Measurements from ENCODE around the gene KRTAP16-1.
"Not testable (repeated sequence)": the region's sequence is repeated elsewhere in the genome, so short reads cannot be mapped to it uniquely, and the experiment has no call there.

The KRTAP16-1 gene, protein sequence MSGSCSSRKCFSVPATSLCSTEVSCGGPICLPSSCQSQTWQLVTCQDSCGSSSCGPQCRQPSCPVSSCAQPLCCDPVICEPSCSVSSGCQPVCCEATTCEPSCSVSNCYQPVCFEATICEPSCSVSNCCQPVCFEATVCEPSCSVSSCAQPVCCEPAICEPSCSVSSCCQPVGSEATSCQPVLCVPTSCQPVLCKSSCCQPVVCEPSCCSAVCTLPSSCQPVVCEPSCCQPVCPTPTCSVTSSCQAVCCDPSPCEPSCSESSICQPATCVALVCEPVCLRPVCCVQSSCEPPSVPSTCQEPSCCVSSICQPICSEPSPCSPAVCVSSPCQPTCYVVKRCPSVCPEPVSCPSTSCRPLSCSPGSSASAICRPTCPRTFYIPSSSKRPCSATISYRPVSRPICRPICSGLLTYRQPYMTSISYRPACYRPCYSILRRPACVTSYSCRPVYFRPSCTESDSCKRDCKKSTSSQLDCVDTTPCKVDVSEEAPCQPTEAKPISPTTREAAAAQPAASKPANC

DNA sequence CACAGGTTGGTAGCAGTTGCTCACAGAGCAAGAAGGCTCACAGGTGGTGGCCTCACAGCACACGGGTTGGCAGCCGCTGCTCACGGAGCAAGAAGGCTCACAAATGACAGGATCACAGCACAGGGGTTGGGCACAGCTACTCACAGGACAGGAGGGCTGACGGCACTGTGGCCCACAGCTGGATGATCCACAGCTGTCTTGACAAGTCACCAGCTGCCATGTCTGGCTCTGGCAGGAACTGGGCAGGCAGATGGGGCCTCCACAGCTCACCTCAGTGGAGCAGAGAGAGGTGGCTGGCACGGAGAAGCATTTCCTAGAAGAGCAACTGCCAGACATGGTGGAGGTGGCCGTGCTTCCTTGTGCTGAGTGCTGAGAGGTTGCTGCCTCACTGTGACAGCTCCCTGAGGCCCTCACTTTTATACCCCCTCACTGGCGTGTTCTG is at the start of gene KRTAP16-1:
Gene KRTAP16-1, minus strand, starts transcription at position 392 of the 442 bp plus-strand sequence. Its CDS starts 56 bp downstream, at position 336.
- no peak for DNase-seq (ENCODE audit: low spot score)

DNA sequence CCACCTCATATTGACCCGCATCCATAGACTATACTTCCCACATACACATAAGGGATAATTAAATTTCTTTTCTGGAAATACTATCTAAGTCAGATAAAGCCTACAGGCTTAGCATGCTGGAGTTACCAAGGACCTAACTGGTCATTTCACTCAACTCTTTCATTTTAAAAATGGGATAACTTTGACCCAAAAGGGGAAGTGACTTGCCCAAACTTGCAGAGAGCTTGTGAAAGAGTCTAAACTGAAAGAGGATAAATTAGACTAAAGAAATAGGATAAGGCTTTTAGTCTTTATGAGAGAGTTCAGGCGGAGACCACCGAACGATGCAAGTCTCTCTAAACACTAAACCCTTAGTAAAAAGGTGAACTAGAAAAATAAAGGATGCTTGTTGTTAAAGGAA is 45.4 kb upstream of the KRTAP16-1 start:
- no peak for DNase-seq (ENCODE audit: low spot score)

DNA sequence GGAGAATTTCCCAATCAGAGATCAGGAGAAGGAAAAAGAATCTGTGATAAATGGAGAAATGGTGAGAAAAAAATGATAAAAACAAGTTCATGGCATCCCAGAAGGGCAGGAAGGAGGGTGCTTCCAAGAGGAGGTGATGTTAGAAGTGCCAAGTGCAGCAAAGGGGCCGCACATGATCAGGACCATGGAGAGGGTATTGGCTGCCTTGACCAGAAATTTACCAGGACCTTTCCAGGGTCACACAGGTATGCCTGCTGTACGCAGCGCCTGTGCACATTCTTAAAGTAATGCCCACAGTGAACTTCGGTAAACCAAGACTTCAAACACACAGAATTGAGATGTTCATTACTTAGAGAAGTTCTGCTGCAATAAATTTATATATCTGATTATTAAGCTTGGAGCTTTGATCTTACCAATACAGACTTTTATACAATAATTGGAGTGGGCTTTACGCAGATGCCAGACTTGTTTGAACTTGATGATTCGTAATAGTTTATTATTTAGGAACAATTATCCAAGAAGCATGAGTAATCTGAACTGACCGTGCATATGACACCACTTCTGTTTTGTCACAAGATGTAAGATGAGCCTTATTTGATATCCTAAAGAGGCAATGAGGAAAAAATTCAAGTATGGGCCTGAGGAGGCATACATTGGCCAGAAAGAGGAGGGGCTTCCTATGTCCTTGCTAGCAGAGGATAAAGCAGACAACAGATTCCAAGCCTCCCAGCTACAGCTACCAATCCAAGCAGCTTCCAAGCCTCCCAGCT is 43.7 kb upstream of the KRTAP16-1 start:
- no peak for DNase-seq (ENCODE audit: low spot score)

DNA sequence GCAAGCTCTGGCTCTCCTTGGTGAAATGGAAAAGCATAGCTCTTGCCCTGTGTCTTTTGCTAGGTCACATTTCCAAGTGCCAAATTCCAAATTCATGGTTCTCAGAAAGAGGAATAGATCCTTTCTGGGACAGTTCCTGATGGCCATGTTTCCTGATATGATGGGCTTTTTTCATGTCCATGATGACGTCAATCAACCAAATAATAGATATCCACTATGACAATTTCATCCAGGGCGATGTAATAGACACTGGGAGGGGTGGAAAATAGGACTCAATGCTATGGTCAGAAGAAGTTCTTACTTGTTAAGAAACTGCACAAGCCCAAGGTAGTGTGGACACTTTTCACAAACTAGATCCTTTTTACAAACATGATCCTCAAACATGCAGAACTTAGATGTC is 42.1 kb upstream of the KRTAP16-1 start:
- no peak for DNase-seq (ENCODE audit: low spot score)

DNA sequence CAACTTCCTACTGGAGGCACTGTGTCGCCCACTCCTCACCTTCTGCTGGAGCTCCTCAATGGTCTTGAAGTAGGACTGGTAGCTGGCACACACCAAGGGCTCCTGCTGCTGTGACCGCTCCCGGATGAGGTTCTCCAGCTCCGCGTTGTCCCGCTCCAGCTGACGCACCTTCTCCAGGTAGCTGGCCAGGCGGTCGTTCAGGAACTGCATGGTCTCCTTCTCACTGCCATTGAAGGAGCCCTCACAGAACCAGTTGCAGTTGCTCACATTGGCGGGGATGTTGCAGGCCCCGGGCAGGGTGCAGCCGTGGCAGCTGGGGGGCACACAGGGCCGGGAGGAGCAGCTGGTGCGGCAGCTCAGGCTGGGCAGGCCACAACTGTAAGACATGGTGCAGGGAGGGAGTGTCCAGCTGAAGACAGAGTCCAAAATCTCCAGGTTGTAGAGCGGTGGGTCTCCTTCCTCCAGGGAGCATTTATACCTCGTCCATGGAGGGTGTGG is 41.3 kb upstream of the KRTAP16-1 start, which contains the start of gene KRT33A:
Gene KRT33A, minus strand, starts transcription at position 448 of the 498 bp plus-strand sequence. Its CDS starts 61 bp downstream, at position 387.
- not testable (repeated sequence) for DNase-seq (ENCODE audit: low spot score)

DNA sequence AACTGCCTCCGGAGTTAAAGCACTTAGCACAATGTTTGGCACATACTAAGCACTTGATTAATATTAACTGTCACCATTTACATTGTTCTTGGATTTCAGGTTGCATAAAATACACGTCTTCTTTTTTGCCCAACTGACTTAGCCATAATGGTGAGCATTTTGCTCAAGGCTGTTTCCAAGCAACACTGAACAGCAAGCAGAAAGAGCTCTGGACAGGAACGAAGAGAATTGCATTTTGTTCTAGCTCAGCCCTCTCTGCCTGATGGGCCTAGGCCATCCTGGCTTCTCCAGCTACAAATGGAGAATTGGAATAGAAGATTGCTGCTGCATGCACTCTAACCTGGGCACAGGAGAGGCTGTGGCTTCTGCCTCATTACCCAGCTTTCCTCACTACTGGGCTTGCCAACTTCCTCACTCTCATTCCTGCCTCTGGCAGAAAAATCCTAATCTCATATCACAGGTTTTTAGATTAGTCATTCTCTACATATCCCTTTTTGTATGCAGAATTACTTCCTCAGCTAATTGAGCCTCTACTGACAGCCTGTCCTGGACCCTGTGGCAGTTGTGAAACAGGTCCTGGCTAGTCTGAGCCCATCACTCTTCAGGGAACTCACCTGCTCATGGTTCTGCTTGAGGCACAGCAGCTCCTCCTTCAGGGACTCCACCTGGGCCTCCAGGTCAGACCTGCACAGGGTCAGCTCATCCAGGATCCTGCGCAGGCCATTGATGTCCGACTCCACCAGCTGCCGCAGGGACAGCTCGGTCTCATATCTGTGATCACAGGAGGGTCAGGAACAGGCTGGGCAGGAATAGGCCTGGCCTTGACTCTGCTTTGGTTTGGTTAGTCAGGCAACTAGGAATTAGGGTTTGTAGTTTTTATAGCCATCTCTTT is 39.0 kb upstream of the KRTAP16-1 start:
- DNase-seq (ENCODE audit: low spot score): no peak

DNA sequence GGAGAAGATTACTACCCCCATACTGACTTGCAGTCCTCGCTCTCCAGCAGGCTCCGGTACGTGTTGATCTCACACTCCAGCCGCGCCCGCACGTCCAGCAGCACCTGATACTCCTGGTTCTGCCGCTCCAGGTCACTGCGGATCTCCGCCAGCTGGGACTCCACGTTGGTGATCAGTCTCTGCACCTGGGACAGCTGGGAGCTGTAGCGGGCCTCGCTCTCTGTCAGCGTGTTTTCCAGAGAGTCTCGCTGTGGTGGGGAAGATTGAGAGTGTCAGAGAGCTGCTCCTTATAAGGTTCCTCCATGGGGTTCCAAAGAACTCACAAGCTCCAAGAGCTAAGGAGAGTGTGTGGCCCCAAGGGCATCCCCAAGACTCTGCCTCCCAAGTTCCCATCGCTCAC is 37.3 kb upstream of the KRTAP16-1 start:
- not testable (repeated sequence) for DNase-seq (ENCODE audit: low spot score)

DNA sequence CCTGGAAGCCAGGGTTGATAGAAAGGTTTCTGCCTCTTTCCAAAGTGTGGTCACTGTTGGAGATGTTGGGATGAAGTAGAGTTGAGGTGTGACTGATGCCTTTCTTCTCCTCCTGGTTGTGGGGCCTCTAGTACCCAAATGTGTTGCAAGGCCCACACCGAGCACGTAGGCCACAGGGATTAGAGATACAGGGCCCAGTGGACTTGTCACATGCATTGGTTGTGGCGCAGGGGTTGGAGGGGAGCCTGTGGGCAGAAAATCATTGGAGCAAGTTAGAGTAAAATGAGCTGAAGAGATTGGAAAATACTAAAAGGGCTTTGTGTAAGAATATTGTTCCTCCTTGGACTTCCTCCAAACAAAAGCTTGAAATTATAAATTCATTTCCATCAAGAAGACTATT is 36.9 kb upstream of the KRTAP16-1 start:
- no peak for DNase-seq (ENCODE audit: low spot score)

DNA sequence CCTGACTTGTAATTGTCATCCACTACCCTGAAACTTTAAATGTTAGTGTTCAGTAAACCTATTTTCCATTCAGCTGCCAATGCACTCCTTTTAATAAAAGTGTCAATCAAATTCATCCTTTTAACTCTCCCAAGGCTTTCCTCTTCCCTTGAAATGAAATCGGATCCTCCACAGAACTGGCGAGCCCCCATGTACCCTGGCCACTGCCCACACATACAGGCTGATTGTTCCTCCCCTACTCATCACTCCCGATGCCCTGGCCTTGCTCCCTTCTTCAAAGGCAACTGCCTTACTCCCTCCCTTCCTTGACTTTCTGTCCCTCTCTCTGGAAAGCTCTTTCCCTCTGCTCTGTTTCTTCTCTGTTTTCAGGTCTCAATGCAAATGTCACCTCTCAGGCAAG is 33.9 kb upstream of the KRTAP16-1 start:
- DNase-seq (ENCODE audit: low spot score): no peak

DNA sequence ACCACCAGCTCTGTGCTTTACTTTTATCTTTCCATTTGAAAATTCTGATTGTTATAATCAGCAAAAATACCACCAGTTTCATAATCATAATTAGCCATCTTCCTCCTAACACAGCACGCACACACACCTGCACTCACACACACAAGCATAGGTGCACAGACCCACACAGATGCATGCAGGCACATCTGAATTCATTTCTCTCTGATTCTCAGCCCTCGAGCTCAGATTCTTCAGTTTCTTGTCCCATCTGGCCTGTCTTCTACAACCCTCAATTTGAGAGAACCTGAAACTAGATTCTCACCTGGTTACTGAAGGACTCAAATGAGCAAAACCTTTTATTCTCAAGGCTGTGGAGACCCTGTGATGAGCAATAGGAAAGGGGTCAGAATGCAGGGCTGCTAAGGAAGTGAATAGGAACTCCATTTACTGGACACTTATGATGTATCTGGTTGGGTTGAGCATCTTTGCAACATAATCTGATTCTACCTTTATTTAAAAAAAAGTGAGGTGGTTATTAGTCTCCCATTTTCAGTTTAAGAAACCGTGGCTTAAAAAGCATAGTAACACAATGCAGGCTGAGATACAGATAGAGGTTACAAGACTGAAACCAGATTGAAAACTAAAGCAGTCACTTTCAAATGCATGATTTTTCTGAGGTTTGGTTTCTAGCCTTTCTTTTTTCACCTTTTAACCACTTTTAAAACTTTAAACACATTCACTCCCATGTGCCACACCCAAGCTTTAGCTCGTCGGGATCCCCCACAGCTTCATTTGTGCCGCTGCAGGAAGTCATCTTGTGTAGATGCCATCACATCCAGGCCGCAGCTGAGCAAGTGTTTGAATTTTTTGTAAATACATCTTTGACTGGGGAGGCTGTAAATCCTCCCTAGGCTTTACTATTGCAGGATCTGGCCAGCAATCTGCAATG is 32.1 kb upstream of the KRTAP16-1 start:
- DNase-seq (ENCODE audit: low spot score): no peak

DNA sequence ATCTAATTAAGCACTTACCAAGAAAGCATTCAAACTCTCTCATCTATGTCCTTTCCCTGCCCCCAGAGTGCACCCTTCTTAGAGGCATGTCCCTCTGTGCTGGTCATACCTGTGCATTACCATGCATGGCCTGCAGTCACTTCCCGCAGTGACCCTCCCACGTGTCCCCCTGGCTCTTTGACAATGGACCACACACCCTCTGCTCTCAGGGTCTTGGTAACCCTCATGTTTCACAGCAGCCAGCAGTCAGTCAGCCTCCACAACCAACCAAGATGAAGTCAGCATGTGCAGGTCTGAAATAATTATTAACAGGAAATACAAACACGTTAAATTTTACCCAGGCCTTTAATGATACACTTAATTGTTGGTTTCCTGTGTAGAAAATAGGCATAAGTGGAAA is 31.4 kb upstream of the KRTAP16-1 start:
- DNase-seq (ENCODE audit: low spot score): no peak

DNA sequence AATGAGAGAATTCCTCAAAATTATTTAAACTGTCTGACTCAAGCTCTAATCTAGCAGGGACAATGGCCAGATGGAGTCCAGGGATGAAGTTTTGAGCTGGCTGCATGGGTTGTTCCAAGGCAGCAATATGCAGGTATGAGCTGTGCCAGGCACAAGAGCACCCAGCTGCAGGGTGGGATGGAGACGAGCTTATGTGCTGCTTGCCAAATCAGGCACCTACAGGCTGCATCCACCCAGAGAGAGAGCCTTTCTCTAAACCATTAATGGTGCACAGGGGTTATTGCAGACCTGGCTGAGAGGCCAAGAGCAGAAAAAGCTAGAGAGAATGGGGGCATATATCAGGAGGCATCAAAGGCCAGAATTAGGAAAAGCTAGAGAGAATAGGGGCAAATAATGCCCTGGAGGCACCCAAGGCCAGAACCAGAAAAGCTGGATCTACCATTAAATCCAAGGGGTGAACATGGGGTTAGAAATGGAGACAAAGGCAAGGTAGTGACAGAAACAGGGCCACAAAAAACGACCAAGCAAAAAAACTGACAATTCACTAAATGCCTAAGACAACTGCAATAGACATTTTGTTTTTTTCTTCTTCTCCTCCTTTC is 30.6 kb upstream of the KRTAP16-1 start:
- no peak for DNase-seq (ENCODE audit: low spot score)

DNA sequence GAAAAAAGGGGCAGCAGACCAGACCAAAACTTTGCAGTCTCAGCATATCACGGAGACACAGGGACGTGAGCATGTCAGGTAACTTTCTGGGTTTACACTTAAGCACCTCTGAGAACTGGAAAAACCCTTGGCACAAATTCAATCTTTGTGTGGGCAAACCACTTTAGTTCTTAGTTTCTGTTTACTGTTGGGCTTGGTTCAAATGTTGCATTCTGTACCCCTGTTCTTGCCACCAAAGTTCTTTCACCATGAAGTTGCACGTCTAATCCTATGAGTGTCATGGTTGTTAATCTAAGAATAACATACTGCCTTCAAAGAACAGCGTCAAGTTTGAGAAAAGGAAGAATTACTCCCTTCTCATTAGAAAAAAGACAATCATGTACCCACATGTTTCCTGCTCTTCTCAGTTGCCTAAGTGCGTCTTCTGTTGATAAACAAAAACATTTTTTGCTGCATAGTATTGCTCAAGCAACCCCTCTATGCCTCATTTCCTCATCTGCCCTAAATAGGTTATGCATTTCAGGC is 29.9 kb upstream of the KRTAP16-1 start:
- DNase-seq (ENCODE audit: low spot score): no peak

DNA sequence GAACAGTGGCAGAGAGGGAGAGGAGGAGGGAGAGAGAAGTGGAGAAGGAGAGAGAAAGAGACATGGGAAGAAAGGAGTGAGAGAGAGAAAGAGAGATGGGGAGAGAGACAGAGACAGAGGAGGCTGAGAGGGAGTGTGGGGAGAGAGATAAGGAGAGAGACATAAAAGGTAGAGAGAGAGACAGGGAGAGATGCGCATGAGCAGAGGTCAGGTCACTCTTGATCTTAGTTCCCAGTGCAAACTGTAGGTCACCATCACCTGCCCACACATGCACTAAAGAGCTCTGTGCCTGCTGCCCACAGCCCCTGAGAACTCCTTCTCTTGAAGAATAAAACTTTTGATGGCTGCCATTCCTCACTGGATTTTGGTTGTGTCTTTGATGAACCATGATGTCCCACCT is 26.6 kb upstream of the KRTAP16-1 start:
- DNase-seq (ENCODE audit: low spot score): no peak

DNA sequence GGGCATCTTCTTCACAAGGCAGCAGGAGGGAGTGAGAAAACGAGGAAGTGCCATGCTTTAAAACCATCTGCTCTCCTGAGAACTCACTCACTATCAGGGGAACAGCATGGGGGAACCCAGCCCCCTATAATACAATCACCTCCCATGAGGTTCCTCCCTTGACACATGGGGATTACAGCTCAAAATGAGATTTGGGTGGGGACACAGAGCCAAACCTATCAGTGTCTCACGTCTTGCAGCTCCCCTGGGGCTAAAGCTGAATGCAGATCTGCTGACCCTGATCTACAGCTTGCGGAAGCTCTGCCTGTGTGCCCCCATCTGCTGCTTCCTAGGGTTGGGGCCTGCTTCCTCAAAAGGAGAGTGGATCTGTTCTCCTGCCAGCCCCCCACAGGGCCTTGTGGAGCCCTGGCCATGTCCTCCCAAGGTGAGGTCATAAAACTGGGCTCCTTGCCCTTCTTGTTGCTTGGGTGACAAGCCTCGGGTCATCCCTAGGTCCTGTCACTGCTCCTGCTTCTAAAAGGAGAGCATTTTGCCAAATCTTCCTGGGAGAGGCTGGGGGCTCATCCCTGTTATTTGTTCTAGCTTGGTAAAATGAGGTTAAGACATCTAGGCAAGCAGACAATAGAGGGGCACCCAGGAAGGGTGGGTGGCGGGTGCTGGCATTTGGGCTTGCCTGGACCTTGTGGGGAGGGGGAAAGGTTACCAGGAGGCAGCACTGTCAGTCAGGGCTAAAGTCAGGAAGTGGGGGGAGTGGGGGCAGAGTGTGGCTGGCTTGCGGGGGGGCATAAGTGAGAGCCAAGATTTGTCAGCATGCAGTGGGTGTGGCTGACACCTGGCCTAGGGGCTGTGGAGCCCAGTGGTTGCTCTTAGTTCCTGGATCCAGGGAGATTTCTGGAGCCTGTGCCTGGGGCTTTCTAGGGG is 25.5 kb upstream of the KRTAP16-1 start:
- DNase-seq (ENCODE audit: low spot score): no peak

DNA sequence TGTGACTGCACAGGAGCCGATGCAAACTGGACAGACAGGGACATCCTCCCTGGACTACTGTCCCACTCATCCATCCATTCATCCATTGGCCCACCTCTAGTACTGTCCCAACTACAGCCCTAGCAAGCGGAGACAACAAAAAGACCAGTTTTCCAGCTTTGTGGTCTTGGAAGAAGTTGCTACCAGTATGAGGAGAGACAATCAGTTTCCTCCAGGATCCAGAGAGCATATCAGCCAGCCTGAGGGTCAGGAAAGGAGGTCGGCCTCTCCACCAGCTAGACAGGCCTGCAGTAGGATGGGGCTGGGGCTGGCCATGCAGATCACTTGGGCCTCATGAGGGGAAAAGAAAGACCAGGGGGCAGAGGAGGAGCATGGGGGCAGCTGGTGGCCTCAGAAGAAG is 24.7 kb upstream of the KRTAP16-1 start:
- DNase-seq (ENCODE audit: low spot score): no peak

DNA sequence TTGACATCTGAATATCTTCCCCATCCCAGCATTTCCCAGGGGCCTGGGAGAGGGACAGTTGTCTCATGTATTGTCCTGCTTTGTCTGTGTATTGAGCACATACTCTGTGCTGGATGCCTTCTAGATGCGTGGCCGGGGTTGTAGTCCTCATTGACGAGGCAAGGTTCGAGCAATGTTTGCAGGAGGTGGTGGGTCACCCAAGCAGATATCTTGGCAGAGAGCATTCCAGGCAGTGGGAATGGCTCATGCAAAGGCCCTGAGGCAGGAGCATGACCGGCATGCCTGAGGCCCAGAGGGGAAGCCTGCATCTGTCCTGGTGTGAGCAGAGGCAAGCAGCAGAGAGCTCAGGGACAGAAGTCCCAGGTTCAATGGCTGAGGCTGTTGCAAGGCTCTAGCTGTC is 24.0 kb upstream of the KRTAP16-1 start:
- DNase-seq (ENCODE audit: low spot score): no peak

DNA sequence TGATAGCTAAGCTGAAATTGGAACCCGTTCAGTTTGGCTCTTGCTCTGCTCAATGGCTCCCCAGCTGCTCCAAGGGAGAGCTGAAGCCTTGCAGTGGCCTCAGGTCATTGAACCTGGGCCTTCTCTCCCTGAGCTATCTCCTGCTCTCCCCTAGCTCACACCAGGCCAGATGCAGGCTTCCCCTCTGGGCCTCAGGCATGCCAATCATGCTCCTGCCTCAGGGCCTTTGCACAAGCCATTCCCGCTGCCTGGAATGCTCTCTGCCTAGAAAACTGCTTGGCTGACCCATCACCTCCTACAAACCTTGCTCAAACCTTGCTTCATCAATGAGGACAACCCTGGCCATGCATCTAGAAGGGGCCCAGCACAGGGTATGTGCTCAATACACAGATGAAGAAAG is 23.1 kb upstream of the KRTAP16-1 start:
- DNase-seq (ENCODE audit: low spot score): no peak

DNA sequence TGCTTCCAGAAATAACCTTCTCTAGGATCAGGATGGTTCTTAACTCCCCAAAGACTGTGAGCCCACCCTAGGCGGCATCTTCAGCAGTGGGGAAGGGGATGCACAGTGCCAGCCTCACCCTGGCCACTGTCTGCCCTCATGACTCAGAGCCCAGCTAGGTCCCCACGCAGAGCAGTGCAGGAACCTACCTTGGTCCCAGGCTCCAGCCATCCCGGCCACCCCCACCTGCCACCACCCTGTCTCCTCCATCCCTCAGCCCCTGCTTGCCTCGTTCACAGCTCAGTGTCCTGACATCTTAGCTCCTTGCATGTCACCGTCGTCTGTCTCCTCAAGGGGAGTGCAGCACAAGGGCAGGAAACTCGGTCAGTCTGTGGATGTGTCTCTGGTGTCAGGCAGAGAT is 22.5 kb upstream of the KRTAP16-1 start:
- DNase-seq (ENCODE audit: low spot score): no peak
